GDM1 (cell line): ENCODE measurements around the gene PPP1R12B.
"Not testable (repeated sequence)": the region's sequence is repeated elsewhere in the genome, so short reads cannot be mapped to it uniquely, and the experiment has no call there.

ENCODE experiments used
- DNase-seq: peaks from one replicate; lab custom pipeline; 2025; lab: John Stamatoyannopoulos, UW

Gene PPP1R12B

GRCh38 chr1:202439308-202439707 lies 90.8 kb downstream of the PPP1R12B start:
- DNase-seq, result no peak

GRCh38 chr1:202448140-202448539 lies 99.6 kb downstream of the PPP1R12B start:
- not testable (repeated sequence) for DNase-seq

GRCh38 chr1:202451641-202452040 lies 103.1 kb downstream of the PPP1R12B start:
- not testable (repeated sequence) for DNase-seq

- DNase-seq, result no peak
Observed at GRCh38 chr1:202452508-202452907, 104.0 kb downstream of the PPP1R12B start.

GRCh38 chr1:202456372-202457169 lies 108.1 kb downstream of the PPP1R12B start:
- not testable (repeated sequence) for DNase-seq

- not testable (repeated sequence) for DNase-seq
Observed at GRCh38 chr1:202458651-202459050, 110.2 kb downstream of the PPP1R12B start.

- DNase-seq, result not testable (repeated sequence)
Observed at GRCh38 chr1:202459470-202460142, 111.1 kb downstream of the PPP1R12B start.

- not testable (repeated sequence) for DNase-seq
Observed at GRCh38 chr1:202460143-202460495, 111.6 kb downstream of the PPP1R12B start.

GRCh38 chr1:202462342-202463076 lies 114.0 kb downstream of the PPP1R12B start:
- DNase-seq, result no peak

- not testable (repeated sequence) for DNase-seq
Observed at GRCh38 chr1:202464153-202464742, 115.7 kb downstream of the PPP1R12B start.

- not testable (repeated sequence) for DNase-seq
Observed at GRCh38 chr1:202465644-202466270, 117.3 kb downstream of the PPP1R12B start.

GRCh38 chr1:202466339-202466738 lies 117.8 kb downstream of the PPP1R12B start:
- not testable (repeated sequence) for DNase-seq

- DNase-seq, result not testable (repeated sequence)
Observed at GRCh38 chr1:202467381-202467780, 118.9 kb downstream of the PPP1R12B start.

- DNase-seq, result not testable (repeated sequence)
Observed at GRCh38 chr1:202468695-202469094, 120.2 kb downstream of the PPP1R12B start.

GRCh38 chr1:202469123-202469522 lies 120.6 kb downstream of the PPP1R12B start:
- DNase-seq, result not testable (repeated sequence)

- DNase-seq, result no peak
Observed at GRCh38 chr1:202471246-202471645, 122.7 kb downstream of the PPP1R12B start.

- DNase-seq, result not testable (repeated sequence)
Observed at GRCh38 chr1:202472347-202473124, 124.0 kb downstream of the PPP1R12B start.

- DNase-seq, result not testable (repeated sequence)
Observed at GRCh38 chr1:202473266-202474045, 125.0 kb downstream of the PPP1R12B start.

- DNase-seq, result not testable (repeated sequence)
Observed at GRCh38 chr1:202479661-202480060, 131.2 kb downstream of the PPP1R12B start.

GRCh38 chr1:202480640-202481039 lies 132.1 kb downstream of the PPP1R12B start:
- not testable (repeated sequence) for DNase-seq
